ENCODE data around the gene MPZL3.

- TF ChIP-seq YY1 (IDR thresholded peaks at IDR 0.05; ENCODE audit: insufficient read depth, insufficient read length) (no peak), SUZ12 (IDR thresholded peaks at IDR 0.05; ENCODE audit: extremely low read depth, insufficient read depth, insufficient read length) (no peak), ZNF274 (IDR thresholded peaks at IDR 0.05; ENCODE audit: low read depth, low read length) (no peak)
Measured at GRCh38 chr11:118231461-118231860, 20.7 kb downstream of the MPZL3 start.

Measured in NT2/D1 (cell line).